ENCODE results near the gene MSH5. TPM values are rescaled to one million over a fixed set of nuclear protein-coding genes. Genes with fewer than 3 reads are reported as not detected.

MSH5 gene
- total and polyA plus RNA-seq, 9 of the 15 experiments (the other 6 are each of a cell fraction or from before 2014, with no cell fraction given) = 12.5 to 104 (median 46.6) TPM

GRCh38 chr6:31740397-31741223 lies 805 bp downstream of the MSH5 start (continued):
- TF ChIP-seq, protein P1, sequence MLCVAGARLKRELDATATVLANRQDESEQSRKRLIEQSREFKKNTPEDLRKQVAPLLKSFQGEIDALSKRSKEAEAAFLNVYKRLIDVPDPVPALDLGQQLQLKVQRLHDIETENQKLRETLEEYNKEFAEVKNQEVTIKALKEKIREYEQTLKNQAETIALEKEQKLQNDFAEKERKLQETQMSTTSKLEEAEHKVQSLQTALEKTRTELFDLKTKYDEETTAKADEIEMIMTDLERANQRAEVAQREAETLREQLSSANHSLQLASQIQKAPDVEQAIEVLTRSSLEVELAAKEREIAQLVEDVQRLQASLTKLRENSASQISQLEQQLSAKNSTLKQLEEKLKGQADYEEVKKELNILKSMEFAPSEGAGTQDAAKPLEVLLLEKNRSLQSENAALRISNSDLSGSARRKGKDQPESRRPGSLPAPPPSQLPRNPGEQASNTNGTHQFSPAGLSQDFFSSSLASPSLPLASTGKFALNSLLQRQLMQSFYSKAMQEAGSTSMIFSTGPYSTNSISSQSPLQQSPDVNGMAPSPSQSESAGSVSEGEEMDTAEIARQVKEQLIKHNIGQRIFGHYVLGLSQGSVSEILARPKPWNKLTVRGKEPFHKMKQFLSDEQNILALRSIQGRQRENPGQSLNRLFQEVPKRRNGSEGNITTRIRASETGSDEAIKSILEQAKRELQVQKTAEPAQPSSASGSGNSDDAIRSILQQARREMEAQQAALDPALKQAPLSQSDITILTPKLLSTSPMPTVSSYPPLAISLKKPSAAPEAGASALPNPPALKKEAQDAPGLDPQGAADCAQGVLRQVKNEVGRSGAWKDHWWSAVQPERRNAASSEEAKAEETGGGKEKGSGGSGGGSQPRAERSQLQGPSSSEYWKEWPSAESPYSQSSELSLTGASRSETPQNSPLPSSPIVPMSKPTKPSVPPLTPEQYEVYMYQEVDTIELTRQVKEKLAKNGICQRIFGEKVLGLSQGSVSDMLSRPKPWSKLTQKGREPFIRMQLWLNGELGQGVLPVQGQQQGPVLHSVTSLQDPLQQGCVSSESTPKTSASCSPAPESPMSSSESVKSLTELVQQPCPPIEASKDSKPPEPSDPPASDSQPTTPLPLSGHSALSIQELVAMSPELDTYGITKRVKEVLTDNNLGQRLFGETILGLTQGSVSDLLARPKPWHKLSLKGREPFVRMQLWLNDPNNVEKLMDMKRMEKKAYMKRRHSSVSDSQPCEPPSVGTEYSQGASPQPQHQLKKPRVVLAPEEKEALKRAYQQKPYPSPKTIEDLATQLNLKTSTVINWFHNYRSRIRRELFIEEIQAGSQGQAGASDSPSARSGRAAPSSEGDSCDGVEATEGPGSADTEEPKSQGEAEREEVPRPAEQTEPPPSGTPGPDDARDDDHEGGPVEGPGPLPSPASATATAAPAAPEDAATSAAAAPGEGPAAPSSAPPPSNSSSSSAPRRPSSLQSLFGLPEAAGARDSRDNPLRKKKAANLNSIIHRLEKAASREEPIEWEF (CRISPR knock-in tag; IDR thresholded peaks at IDR 0.05) = peak; percentile 79; the same call in 1 of the 2 replicates
- TF ChIP-seq PRMT5 (CRISPR knock-in tag; IDR thresholded peaks at IDR 0.05) = no peak
- TF ChIP-seq, protein P2, sequence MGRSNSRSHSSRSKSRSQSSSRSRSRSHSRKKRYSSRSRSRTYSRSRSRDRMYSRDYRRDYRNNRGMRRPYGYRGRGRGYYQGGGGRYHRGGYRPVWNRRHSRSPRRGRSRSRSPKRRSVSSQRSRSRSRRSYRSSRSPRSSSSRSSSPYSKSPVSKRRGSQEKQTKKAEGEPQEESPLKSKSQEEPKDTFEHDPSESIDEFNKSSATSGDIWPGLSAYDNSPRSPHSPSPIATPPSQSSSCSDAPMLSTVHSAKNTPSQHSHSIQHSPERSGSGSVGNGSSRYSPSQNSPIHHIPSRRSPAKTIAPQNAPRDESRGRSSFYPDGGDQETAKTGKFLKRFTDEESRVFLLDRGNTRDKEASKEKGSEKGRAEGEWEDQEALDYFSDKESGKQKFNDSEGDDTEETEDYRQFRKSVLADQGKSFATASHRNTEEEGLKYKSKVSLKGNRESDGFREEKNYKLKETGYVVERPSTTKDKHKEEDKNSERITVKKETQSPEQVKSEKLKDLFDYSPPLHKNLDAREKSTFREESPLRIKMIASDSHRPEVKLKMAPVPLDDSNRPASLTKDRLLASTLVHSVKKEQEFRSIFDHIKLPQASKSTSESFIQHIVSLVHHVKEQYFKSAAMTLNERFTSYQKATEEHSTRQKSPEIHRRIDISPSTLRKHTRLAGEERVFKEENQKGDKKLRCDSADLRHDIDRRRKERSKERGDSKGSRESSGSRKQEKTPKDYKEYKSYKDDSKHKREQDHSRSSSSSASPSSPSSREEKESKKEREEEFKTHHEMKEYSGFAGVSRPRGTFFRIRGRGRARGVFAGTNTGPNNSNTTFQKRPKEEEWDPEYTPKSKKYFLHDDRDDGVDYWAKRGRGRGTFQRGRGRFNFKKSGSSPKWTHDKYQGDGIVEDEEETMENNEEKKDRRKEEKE (IDR thresholded peaks at IDR 0.05; ENCODE audit: borderline replicate concordance in 1 of 2, control insufficient read depth in 1 of 2, low read depth in 2 of 2, low read length in 1 of 2) = no peak; a peak in 1 of 4 replicates
- peak; percentile 73 for TF ChIP-seq BHLHE40 (IDR thresholded peaks at IDR 0.05; ENCODE audit: low read length)
- TF ChIP-seq ZNF507 (tag; conservative IDR thresholded peaks at IDR 0.05) = no peak
- TF ChIP-seq PHTF2 (CRISPR knock-in tag; IDR thresholded peaks at IDR 0.05) = peak; percentile 7; the same call in 1 of the 2 replicates
- TF ChIP-seq POLR2A (conservative IDR thresholded peaks at IDR 0.05) = peak; percentile 2; the same call in 1 of the 2 replicates
- no peak for TF ChIP-seq NR0B1 (IDR thresholded peaks at IDR 0.05; ENCODE audit: partially characterized antibody)
- TF ChIP-seq MECOM (CRISPR knock-in tag; IDR thresholded peaks at IDR 0.05) = 0 out of 2 replicates have a peak, but pooled peaks have one; percentile 38
- TF ChIP-seq ZNF140 (CRISPR knock-in tag; IDR thresholded peaks at IDR 0.05) = peak; percentile 25; the same call in 1 of the 2 replicates
- TF ChIP-seq LCOR (CRISPR knock-in tag; IDR thresholded peaks at IDR 0.05) = no peak
- no peak for TF ChIP-seq HNRNPL (IDR thresholded peaks at IDR 0.05; ENCODE audit: low read depth, low read length)
- no peak for TF ChIP-seq TAF9B (IDR thresholded peaks at IDR 0.05; ENCODE audit: partially characterized antibody)
- no peak; the same call in 1 of the 2 replicates for TF ChIP-seq CXXC5 (CRISPR knock-in tag; IDR thresholded peaks at IDR 0.05)
- TF ChIP-seq MYBL2 (IDR thresholded peaks at IDR 0.05; ENCODE audit: low read depth) = no peak
- TF ChIP-seq MYBL2 (CRISPR knock-in tag; IDR thresholded peaks at IDR 0.05; ENCODE audit: borderline replicate concordance) = no peak
